Kidney (tissue), 14 donors: ENCODE data around the gene ISCU. TPM values are rescaled to one million over a fixed set of nuclear protein-coding genes. Genes with fewer than 3 reads are reported as not detected.

ENCODE experiments used
- DNase-seq, 5 donors: peaks; one replicate each; pipeline ENCODE4 v3.0.0-alpha.2; 2013 to 2020
- FAIRE-seq: peaks from 2 replicates; lab custom pipeline; 2012; peaks lifted over from hg19 to GRCh38; lab: Jason Lieb, UNC
- H3K27ac ChIP-seq, 2 donors: one replicate each; pipeline ENCODE4 v1.7.0; 2013; ENCODE audit warnings: low read depth in 2 of 2, low read length in 2 of 2, inconsistent platforms in 1 of 2
- H3K27me3 ChIP-seq: one replicate; pipeline ENCODE4 v1.7.1; 2013; ENCODE audit warnings: low read length, inconsistent platforms; ENCODE audit not compliant: control insufficient read depth, insufficient read depth
- H3K36me3 ChIP-seq, 3 donors: one replicate each; pipeline versions ENCODE4 v1.7.0 to v1.7.1; 2013; ENCODE audit warnings: low read length in 3 of 3, control low read depth in 1 of 3, inconsistent platforms in 1 of 3; ENCODE audit not compliant: insufficient read depth in 3 of 3, control insufficient read depth in 2 of 3
- H3K4me1 ChIP-seq, 3 donors: one replicate each; pipeline versions ENCODE4 v1.7.0 to v1.7.1; 2013; ENCODE audit warnings: low read length in 3 of 3, inconsistent platforms in 1 of 3, low read depth in 1 of 3; ENCODE audit not compliant: control insufficient read depth in 2 of 3, insufficient read depth in 2 of 3
- H3K4me3 ChIP-seq, 3 donors: one replicate each; pipeline versions ENCODE4 v1.7.0 to v1.8.1; 2013; ENCODE audit warnings: low read length in 3 of 3, control low read depth in 1 of 3, inconsistent platforms in 1 of 3
- H3K9ac ChIP-seq, 3 donors: one replicate each; pipeline versions ENCODE4 v1.7.0 to v1.7.1; 2013; ENCODE audit warnings: low read length in 3 of 3, control low read depth in 1 of 3, inconsistent platforms in 1 of 3
- H3K9me3 ChIP-seq, 3 donors: one replicate each; pipeline versions ENCODE4 v1.7.0 to v1.7.1; 2013; ENCODE audit warnings: low read length in 3 of 3, control low read depth in 1 of 3, inconsistent platforms in 1 of 3; ENCODE audit not compliant: control insufficient read depth in 2 of 3, insufficient read depth in 1 of 3
- CTCF ChIP-seq: IDR thresholded peaks from 3 replicates; pipeline ENCODE4 v1.5.1; 2012; ENCODE audit warnings: mild to moderate bottlenecking, moderate library complexity, borderline replicate concordance; ENCODE audit not compliant: insufficient read depth; ENCODE audit errors: extremely low read depth
- intact Hi-C: fragments of 100-400 bp; cut with DNase I; formaldehyde crosslinking; loops from one replicate; pipeline ENCODE4 v1.11.1; 2022
- polyA plus RNA-seq: library from polyadenylated mRNA; stranded (reverse); fragments of 350-450 nt; fragmentation: Illumina TruSeq; extraction: RNeasy Lipid Tissue Mini Kit (QIAGEN cat#74804); gene quantifications from one replicate; pipeline ENCODE4 v1.2.3, GENCODE V29; 2014; ENCODE audit warnings: low read depth, low replicate concordance; ENCODE audit not compliant: insufficient read depth
- total RNA-seq: library from RNA; stranded (reverse); fragmentation: NEBNext Ultra II Directional; extraction: Animal tissue kit (Norgen Biotek cat#: 25700); gene quantifications from one replicate; pipeline ENCODE4 v1.2.1, GENCODE V29; 2021
- donor health status: control.
- donor health status: control.
- donor health status: control.
- donor health status: control.
- donor health status: control.
- donor health status: DM: yes; HTN: yes; CAD: no.
- donor health status: Normal renal cell carcinoma (clear cell type).

ISCU gene
- total and polyA plus RNA-seq, 2 donors from 2014 or later, result 183 to 511 TPM

DNA sequence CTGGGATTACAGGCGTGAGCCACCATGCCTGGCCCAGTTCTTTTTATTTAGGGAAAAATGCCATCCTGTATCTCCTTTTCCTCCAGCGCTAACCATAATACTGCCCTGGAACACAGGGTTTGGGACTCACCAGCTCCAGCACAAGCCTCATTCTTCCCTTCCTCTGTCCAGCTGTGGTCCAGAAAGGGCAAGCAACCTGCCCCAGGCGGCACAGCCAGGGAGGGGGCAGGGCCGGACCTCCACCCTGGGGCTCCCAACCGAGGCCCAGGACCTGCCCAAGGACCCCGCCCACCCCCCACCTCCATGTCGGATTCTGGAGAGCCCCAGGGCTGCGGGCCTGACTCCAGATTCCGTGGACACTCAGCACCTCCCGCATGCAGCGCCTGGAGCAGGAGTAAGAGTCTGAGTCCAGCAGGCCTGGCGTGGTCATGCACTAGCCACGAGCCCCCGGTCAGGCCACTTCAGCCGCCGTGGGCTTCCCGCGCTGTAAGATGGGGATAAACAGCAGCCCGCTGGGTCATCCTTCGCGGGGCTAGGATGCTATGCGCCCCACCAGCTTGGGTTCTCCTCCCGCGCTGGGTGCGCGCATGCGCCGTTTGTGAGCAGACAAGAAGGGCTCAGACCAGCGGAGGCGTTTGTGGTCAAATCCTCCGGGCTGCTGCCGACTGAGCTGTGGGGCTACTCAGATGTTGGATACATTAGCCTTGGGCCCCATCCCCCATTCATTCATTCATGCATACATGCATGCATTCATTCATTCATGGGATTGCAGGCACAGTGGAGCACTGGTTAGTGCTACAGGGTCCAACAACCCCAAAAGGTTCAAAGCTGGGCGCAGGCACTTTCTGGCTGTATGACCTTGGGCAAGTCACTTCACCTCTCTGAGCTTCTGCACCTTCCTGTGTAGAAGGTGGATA lies 19.2 kb downstream of the ISCU start:
- intact Hi-C loops, result no loop called here
- peak in 1 of 5 donors; percentile 67 for DNase-seq
- FAIRE-seq, result no peak
- Histone ChIP-seq H3K9me3 (no peaks in the 10 kb centered on the region), H3K4me3 (no peak overlapping the region), H3K9ac (no peak overlapping the region), H3K27me3 (no peaks in the 10 kb centered on the region), H3K36me3 (no peaks in the 10 kb centered on the region), H3K27ac (no peak overlapping the region), H3K4me1 (peaks cover 0 to 7% (median 0%) of the 10 kb centered on the region in 3 donors)
- no peak for TF ChIP-seq CTCF

- TF ChIP-seq CTCF, result no peak
- no peaks in the 10 kb centered on the region for H3K9me3 ChIP-seq
- FAIRE-seq (no peak), DNase-seq (peak in 1 of 5 donors; percentile 37)
- no peak overlapping the region for H3K4me3 ChIP-seq
- no peak overlapping the region for H3K27ac ChIP-seq
- intact Hi-C loops, result no loop called here
- no peaks in the 10 kb centered on the region for H3K27me3 ChIP-seq
- H3K9ac ChIP-seq, result no peak overlapping the region
- no peaks in the 10 kb centered on the region for H3K36me3 ChIP-seq
- H3K4me1 ChIP-seq, result peaks cover 0 to 7% (median 0%) of the 10 kb centered on the region in 3 donors
Measured at GRCh38 chr12:108582509-108582908, 20.1 kb downstream of the ISCU start.

GRCh38 chr12:108582978-108583770 lies 20.8 kb downstream of the ISCU start:
- Histone ChIP-seq H3K27me3 (no peaks in the 10 kb centered on the region), H3K36me3 (no peaks in the 10 kb centered on the region), H3K4me1 (peaks cover 0 to 7% (median 0%) of the 10 kb centered on the region in 3 donors), H3K4me3 (no peak overlapping the region), H3K9ac (no peak overlapping the region), H3K27ac (no peak overlapping the region), H3K9me3 (no peaks in the 10 kb centered on the region)
- TF ChIP-seq CTCF, result no peak
- intact Hi-C loops, result no loop called here
- no peak for FAIRE-seq
- DNase-seq, result peak in 1 of 5 donors; percentile 43
